HTR-8/SVneo (cell line): ENCODE results near the gene HYAL2.
A peak's percentile ranks its signal among the peaks of the same experiment; 100 is the strongest.

Source experiments
- DNase-seq: peaks from one replicate; pipeline ENCODE4 v3.0.0; 2011; ENCODE audit warnings: low spot score, mixed read lengths; ENCODE audit not compliant: insufficient read length
- FAIRE-seq: peaks from 2 replicates; lab custom pipeline; 2011; peaks lifted over from hg19 to GRCh38; lab: Jason Lieb, UNC

Gene HYAL2

GRCh38 chr3:50351323-50351697, 28.8 kb upstream of the HYAL2 start:
- FAIRE-seq, result no peak

DNA sequence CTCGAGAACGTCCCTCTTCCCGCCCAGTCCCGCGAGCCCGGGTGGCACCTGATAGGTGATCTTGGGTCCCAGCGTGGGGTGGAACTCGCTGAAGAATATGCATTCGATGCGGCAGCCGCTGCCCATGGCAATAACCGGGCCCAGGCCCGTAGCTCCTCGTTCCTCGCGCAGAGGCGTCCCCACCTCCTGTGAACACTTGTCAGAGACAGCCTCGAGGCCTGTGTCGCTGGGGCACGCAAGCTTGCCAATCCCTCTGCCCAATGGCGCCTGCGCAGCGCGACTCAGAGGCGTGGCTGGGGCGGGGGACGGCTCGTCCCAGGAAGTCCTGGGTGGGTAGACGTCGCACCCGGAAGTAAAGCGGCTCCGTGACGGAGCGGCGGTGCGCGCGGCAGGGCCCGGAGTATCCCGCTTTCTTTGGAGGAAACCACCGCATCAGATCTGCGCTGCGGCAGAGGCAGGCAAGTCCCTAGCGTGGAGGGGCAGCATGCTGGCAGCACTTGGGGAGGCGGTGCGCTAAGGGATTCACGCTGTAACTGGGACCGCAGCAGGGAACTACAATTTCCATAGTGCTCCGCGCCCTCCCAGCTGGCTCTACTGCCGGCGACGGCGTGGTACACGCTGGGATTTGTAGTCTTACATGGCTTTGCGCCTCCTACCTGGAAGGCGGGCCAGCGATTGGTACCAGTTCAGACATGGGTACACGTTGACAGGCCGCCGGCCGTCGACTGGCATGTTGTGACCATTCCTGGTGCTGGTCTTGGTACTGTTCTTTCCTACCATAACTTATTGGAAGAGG, 28.2 kb upstream of the HYAL2 start, which contains the start of the genes CYB561D2 and NPRL2:
TSS of gene CYB561D2 (plus strand) at position 336 of the 796 bp plus-strand sequence. CDS start 572 bp downstream, outside the sequence.
TSS of gene NPRL2 (minus strand) at position 249 of the 796 bp plus-strand sequence. CDS start at position 126, 123 bp downstream.
- DNase-seq (peak; percentile 98), FAIRE-seq (peak; percentile 97)

More at GRCh38 chr3:50351323-50351697, 28.8 kb upstream of the HYAL2 start:
- no peak for DNase-seq

DNA sequence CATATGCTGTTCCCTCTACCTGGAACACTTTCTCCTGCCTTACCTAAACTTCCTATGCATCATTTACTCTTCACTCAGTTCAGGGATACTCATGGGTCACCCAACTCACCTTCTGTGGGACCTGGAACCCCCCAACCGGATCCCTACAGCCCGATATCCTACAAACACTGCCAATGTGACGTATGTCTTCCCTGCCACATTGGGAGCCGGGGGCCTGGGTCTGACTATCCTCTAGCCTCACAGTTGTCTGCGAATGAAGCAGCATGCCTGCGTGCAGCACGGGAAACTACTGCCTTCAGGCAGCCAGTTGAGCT, 27.6 kb upstream of the HYAL2 start:
- FAIRE-seq, result no peak
- no peak for DNase-seq

GRCh38 chr3:50347187-50347813, 24.8 kb upstream of the HYAL2 start:
- DNase-seq (peak; percentile 70), FAIRE-seq (no peak)

DNA sequence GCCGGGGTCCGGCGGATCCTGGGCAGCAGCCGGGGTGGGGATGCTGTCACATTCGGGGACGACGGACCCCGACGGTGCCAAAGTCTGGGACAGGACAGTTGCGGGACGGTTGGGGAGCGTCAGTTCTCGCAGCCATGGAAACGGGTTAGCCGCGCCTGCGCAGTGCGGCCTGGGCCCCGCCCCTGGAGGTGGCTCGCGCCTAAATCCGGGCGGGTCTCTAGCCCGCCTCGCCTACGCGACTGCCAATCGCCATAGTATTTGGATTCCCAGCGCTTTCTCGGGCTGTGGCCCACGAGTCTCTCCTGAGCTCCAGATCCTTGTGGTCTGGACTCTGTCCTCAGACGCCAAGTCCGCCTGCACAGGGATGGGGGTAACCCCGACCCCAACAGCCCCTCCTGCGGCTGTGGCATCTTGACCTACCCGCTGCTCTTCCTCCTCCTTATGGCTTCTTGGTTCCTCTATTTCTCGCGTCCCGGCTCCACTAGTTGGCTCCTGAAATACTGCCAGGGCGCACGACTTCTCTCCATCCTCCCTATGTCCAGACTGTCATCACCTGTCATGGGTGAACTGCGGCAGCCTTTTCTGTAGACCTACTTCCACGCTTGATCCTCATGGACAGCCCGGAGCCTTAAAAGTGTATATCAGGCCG, 23.2 kb upstream of the HYAL2 start, which contains the start of gene ZMYND10:
TSS of gene ZMYND10 (minus strand) at position 147 of the 649 bp plus-strand sequence. CDS start 153 bp downstream, outside the sequence.
- DNase-seq, result no peak
- peak; percentile 9 for FAIRE-seq

- DNase-seq, result no peak
- no peak for FAIRE-seq
Measured at GRCh38 chr3:50345008-50345407, 22.5 kb upstream of the HYAL2 start.

GRCh38 chr3:50342813-50343633, 20.5 kb upstream of the HYAL2 start:
- FAIRE-seq, result no peak
- DNase-seq, result no peak

DNA sequence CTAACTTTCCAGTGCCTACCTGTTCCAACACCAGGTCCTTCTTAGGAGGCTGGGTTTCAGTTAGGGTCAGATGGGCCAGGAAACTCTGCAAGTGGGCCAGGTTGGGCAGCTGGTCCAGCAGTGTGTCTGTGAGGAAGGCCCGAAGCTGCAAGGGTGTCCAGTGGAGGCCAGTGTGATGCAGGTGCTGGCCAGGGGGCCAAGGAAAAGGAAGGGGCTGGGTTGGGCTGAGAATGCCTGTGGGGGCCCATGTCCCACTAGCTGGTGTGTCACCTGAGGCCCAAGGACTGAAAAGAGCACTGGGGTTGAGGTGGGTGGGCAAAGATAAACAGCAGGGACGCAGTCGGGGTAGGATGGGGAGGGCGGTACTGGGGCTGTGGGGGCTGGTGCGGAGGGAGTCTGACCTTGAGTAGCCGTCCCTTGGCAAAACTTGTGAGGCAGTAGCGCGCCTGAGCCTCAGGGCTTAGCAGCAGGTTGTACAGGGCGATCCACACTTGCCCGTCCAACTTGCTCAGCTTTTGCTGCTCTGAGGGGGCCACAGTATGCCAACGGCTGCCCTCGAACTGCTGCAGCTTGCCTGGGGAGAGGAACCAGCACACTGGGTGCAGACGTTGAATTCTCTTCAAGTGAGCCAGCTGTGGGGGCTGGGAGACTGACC, 19.6 kb upstream of the HYAL2 start:
- DNase-seq (no peak), FAIRE-seq (no peak)

- FAIRE-seq, result no peak
Measured at GRCh38 chr3:50341537-50341936, 19.0 kb upstream of the HYAL2 start.

DNA sequence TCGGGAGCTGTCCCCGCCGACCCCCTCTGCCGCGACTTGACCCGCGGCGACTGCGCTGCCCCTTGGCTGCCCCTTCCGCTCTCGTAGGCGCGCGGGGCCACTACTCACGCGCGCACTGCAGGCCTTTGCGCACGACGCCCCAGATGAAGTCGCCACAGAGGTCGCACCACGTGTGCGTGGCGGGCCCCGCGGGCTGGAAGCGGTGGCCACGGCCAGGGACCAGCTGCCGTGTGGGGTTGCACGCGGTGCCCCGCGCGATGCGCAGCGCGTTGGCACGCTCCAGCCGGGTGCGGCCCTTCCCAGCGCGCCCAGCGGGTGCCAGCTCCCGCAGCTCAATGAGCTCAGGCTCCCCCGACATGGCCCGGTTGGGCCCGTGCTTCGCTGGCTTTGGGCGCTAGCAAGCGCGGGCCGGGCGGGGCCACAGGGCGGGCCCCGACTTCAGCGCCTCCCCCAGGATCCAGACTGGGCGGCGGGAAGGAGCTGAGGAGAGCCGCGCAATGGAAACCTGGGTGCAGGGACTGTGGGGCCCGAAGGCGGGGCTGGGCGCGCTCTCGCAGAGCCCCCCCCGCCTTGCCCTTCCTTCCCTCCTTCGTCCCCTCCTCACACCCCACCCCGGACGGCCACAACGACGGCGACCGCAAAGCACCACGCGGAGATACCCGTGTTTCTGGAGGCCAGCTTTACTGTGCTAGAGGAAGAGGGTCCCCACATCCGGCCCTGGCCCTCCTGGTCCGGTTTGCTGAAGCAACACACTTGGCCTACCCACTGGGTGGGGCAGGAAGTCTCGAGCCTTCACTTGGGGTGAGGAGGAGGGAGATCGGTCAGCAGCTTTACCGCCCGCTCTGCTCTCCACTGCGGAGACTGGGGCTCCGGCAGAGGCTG, 18.1 kb upstream of the HYAL2 start, which contains the start of gene RASSF1:
TSS of gene RASSF1 (minus strand) at position 389 of the 882 bp plus-strand sequence. CDS start at position 358, 31 bp downstream.
- DNase-seq (no peak), FAIRE-seq (no peak)

More at GRCh38 chr3:50341537-50341936, 19.0 kb upstream of the HYAL2 start:
- DNase-seq, result no peak

GRCh38 chr3:50340147-50340447, 17.6 kb upstream of the HYAL2 start:
- FAIRE-seq, result no peak
- DNase-seq, result no peak

GRCh38 chr3:50339485-50340146, 17.1 kb upstream of the HYAL2 start:
- FAIRE-seq (no peak), DNase-seq (no peak)

DNA sequence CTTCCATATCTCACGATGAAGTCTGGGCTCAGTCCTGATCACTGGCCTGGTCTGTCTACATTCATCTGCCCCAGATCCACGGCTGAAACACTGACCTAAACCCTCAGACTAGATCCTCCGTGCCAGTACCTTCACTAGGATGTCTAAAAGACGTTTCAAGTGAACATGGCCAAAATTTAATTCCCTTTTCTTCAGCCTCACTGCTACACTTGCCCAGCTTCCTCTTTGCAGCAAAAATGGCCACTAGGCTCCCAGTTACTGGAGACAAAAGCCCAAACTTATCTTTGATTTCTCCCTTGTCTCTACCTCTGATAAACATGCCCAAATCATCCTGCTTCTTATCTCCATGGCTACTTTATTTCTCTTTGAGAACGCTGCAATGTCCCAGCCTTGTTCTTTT, 16.4 kb upstream of the HYAL2 start:
- DNase-seq (no peak), FAIRE-seq (no peak)

- FAIRE-seq, result peak; percentile 99
Measured at GRCh38 chr3:50337175-50337861, 14.8 kb upstream of the HYAL2 start.

GRCh38 chr3:50336452-50337174, 14.1 kb upstream of the HYAL2 start:
- FAIRE-seq (no peak), DNase-seq (no peak)

More at GRCh38 chr3:50337175-50337861, 14.8 kb upstream of the HYAL2 start:
- peak; percentile 99 for DNase-seq

- FAIRE-seq (no peak), DNase-seq (no peak)
Measured at GRCh38 chr3:50334339-50335075, 12.0 kb upstream of the HYAL2 start.
